ENCODE results near the gene SLC22A7.

DNA sequence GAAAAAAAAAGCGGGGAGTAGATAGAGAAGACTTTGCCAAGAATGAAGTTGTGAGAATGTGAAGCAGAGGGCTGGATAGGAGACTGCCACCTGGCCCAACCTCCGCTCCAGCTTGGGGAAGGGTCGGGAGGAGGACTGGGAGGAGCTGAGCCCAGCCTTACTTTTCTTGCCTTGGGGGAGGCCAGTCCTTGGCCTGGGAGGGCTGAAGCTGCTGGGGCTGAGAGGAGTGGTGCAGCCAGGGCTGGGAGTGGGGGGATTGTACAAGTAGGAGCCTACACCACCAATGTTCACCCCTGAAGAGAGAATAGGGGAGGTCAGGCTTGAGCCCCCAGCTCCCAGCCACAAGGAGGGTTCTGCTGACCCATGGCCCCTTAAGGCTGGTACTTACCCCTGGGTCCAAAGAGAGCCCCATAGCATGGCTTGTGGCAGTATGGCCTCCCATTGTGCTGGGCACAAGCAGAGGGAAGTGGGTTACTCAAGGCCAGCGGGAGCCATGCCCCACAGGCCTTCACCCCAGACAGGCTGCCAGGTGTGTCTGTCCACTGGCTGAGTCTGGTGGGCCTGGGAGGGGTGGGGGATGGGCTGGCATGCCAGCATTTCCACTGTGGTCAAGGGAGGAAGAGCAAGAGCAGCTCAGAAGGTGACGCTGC, 9.5 kb downstream of the SLC22A7 start:
- TF ChIP-seq, protein P1, sequence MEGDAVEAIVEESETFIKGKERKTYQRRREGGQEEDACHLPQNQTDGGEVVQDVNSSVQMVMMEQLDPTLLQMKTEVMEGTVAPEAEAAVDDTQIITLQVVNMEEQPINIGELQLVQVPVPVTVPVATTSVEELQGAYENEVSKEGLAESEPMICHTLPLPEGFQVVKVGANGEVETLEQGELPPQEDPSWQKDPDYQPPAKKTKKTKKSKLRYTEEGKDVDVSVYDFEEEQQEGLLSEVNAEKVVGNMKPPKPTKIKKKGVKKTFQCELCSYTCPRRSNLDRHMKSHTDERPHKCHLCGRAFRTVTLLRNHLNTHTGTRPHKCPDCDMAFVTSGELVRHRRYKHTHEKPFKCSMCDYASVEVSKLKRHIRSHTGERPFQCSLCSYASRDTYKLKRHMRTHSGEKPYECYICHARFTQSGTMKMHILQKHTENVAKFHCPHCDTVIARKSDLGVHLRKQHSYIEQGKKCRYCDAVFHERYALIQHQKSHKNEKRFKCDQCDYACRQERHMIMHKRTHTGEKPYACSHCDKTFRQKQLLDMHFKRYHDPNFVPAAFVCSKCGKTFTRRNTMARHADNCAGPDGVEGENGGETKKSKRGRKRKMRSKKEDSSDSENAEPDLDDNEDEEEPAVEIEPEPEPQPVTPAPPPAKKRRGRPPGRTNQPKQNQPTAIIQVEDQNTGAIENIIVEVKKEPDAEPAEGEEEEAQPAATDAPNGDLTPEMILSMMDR (conservative IDR thresholded peaks at IDR 0.05): no peak
- TF ChIP-seq EZH2 (IDR thresholded peaks at IDR 0.05; ENCODE audit: low read depth): no peak

All from PC-9 (cell line).